H9 (cell line): ENCODE measurements around the gene OGFOD1. TPM values are rescaled to one million over a fixed set of nuclear protein-coding genes. Genes with fewer than 3 reads are reported as not detected.
A peak's percentile ranks its signal among the peaks of the same experiment; 100 is the strongest.

ENCODE experiments used
- DNase-seq: peaks from one replicate; pipeline ENCODE4 v3.0.0-alpha.2; 2017
- H2AFZ ChIP-seq: one replicate; pipeline ENCODE4 v1.6.1; 2013; ENCODE audit warnings: mild to moderate bottlenecking, low read length, control low read depth, moderate library complexity
- H2AK5ac ChIP-seq: 2 replicates; pipeline ENCODE4 v1.6.1; 2013; ENCODE audit warnings: low read length, control low read depth, mixed read lengths; ENCODE audit not compliant: insufficient read length
- H2BK120ac ChIP-seq: one replicate; pipeline ENCODE4 v1.6.1; 2013; ENCODE audit warnings: low read depth, mild to moderate bottlenecking, low read length, control low read depth, inconsistent platforms; ENCODE audit not compliant: poor library complexity, severe bottlenecking
- H2BK12ac ChIP-seq: 2 replicates; pipeline ENCODE4 v1.6.1; 2013; ENCODE audit warnings: low read length, control low read depth, mixed read lengths, low read depth; ENCODE audit not compliant: insufficient read length
- H2BK15ac ChIP-seq: 2 replicates; pipeline ENCODE4 v1.6.1; 2013; ENCODE audit warnings: low read depth, low read length, control low read depth
- H2BK20ac ChIP-seq: one replicate; pipeline ENCODE4 v1.6.1; 2013; ENCODE audit warnings: low read depth, mild to moderate bottlenecking, low read length, control low read depth, inconsistent platforms; ENCODE audit not compliant: poor library complexity, severe bottlenecking
- H2BK5ac ChIP-seq: 2 replicates; pipeline ENCODE4 v1.6.1; 2013; ENCODE audit warnings: low read length, control low read depth, mixed read lengths; ENCODE audit not compliant: insufficient read length
- H3K14ac ChIP-seq: 2 replicates; pipeline ENCODE4 v1.6.1; 2013; ENCODE audit warnings: low read length, control low read depth; ENCODE audit not compliant: insufficient read depth
- H3K18ac ChIP-seq: 2 replicates; pipeline ENCODE4 v1.6.1; 2013; ENCODE audit warnings: low read depth, mild to moderate bottlenecking, mixed read lengths, low read length, control low read depth; ENCODE audit not compliant: insufficient read length
- H3K23ac ChIP-seq: 2 replicates; pipeline ENCODE4 v1.6.1; 2013; ENCODE audit warnings: low read length, control low read depth, mixed read lengths, low read depth; ENCODE audit not compliant: insufficient read length
- H3K23me2 ChIP-seq: 2 replicates; pipeline ENCODE4 v1.6.1; 2013; ENCODE audit warnings: low read depth, mild to moderate bottlenecking, mixed read lengths, low read length, control low read depth; ENCODE audit not compliant: insufficient read length, poor library complexity, severe bottlenecking
- H3K27ac ChIP-seq: 2 replicates; pipeline ENCODE4 v1.5.1; 2013; ENCODE audit warnings: low read length, control low read depth, mixed read lengths, low read depth; ENCODE audit not compliant: insufficient read length
- H3K27me3 ChIP-seq: 2 replicates; pipeline ENCODE4 v1.6.1; 2013; ENCODE audit warnings: low read length, control low read depth, inconsistent platforms; ENCODE audit not compliant: insufficient read depth
- H3K4ac ChIP-seq: 2 replicates; pipeline ENCODE4 v1.6.1; 2013; ENCODE audit warnings: low read depth, mild to moderate bottlenecking, control low read depth, inconsistent platforms, low read length, moderate library complexity
- H3K4me1 ChIP-seq: 2 replicates; pipeline ENCODE4 v1.6.1; 2013; ENCODE audit warnings: low read length, control low read depth, inconsistent platforms; ENCODE audit not compliant: insufficient read depth
- H3K4me2 ChIP-seq: 2 replicates; pipeline ENCODE4 v1.6.1; 2013; ENCODE audit warnings: low read length, control low read depth, mixed read lengths; ENCODE audit not compliant: insufficient read length, insufficient read depth
- H3K56ac ChIP-seq: 2 replicates; pipeline ENCODE4 v1.6.1; 2013; ENCODE audit warnings: low read depth, mild to moderate bottlenecking, mixed read lengths, low read length, control low read depth; ENCODE audit not compliant: insufficient read length
- H3K79me1 ChIP-seq: 2 replicates; pipeline ENCODE4 v1.6.1; 2013; ENCODE audit warnings: low read depth, mild to moderate bottlenecking, moderate library complexity, low read length, control low read depth, inconsistent platforms; ENCODE audit not compliant: insufficient read depth, poor library complexity, severe bottlenecking
- H3K79me2 ChIP-seq: 2 replicates; pipeline ENCODE4 v1.6.1; 2013; ENCODE audit warnings: low read length, control low read depth, inconsistent platforms; ENCODE audit not compliant: insufficient read depth
- H3K9ac ChIP-seq: 2 replicates; pipeline ENCODE4 v1.6.1; 2013; ENCODE audit warnings: low read length, control low read depth, mixed read lengths; ENCODE audit not compliant: insufficient read length; ENCODE audit errors: extremely low read depth
- H3K9me3 ChIP-seq: one replicate; pipeline ENCODE4 v1.6.1; 2013; ENCODE audit warnings: low read depth, low read length, inconsistent platforms; ENCODE audit not compliant: control insufficient read depth
- H3T11ph ChIP-seq: one replicate; pipeline ENCODE4 v1.6.1; 2013; ENCODE audit warnings: mild to moderate bottlenecking, low read length, control low read depth, inconsistent platforms
- H4K20me1 ChIP-seq: one replicate; pipeline ENCODE4 v1.6.1; 2013; ENCODE audit not compliant: control insufficient read depth, insufficient read length, insufficient read depth
- H4K5ac ChIP-seq: 2 replicates; pipeline ENCODE4 v1.6.1; 2013; ENCODE audit warnings: low read depth, mild to moderate bottlenecking, mixed read lengths, low read length, control low read depth; ENCODE audit not compliant: insufficient read length
- H4K8ac ChIP-seq: replicated peaks from 2 replicates; pipeline ENCODE4 v1.6.1; 2013; ENCODE audit warnings: low read length, control low read depth, mixed read lengths, low read depth; ENCODE audit not compliant: insufficient read length
- H4K91ac ChIP-seq: 2 replicates; pipeline ENCODE4 v1.6.1; 2013; ENCODE audit warnings: low read depth, mild to moderate bottlenecking, moderate library complexity, mixed read lengths, low read length, control low read depth; ENCODE audit not compliant: insufficient read length
- H3K27ac Mint-ChIP-seq, 3 experiments: 2 replicates in 2 of 3; 3 replicates in 1 of 3; pipeline ENCODE4 v1.8.0; 2020 to 2021; ENCODE audit warnings: mixed read lengths in 3 of 3, mild to moderate bottlenecking in 1 of 3, moderate library complexity in 1 of 3
- H3K27me3 Mint-ChIP-seq: 2 replicates; pipeline ENCODE4 v1.8.0; 2021; ENCODE audit warnings: low read depth, mild to moderate bottlenecking, moderate library complexity, mixed read lengths
- H3K36me3 Mint-ChIP-seq, 3 experiments: 2 replicates in 2 of 3; 3 replicates in 1 of 3; pipeline ENCODE4 v1.8.0; 2020 to 2021; ENCODE audit warnings: low read depth in 3 of 3, mixed read lengths in 3 of 3; ENCODE audit not compliant: insufficient read depth in 1 of 3
- H3K4me1 Mint-ChIP-seq, 2 experiments: 2 replicates each; pipeline ENCODE4 v1.8.0; 2020; ENCODE audit warnings: mixed read lengths in 2 of 2
- H3K4me3 Mint-ChIP-seq, 2 experiments: 2 replicates in 1 of 2; 3 replicates in 1 of 2; pipeline ENCODE4 v1.8.0; 2020 to 2021; ENCODE audit warnings: mild to moderate bottlenecking in 2 of 2, mixed read lengths in 2 of 2, moderate library complexity in 1 of 2
- H3K9me3 Mint-ChIP-seq, 2 experiments: 2 replicates in 1 of 2; 3 replicates in 1 of 2; pipeline ENCODE4 v1.8.0; 2020; ENCODE audit warnings: mild to moderate bottlenecking in 2 of 2, mixed read lengths in 2 of 2, moderate library complexity in 1 of 2
- CTCF ChIP-seq: fragments of 200-600 bp; sonication (generic); conservative IDR thresholded peaks from 3 replicates; pipeline ENCODE4 v1.8.0; 2021; ENCODE audit warnings: antibody characterized with exemption, mild to moderate bottlenecking
- WGBS: extraction: QIAGEN DNeasy Blood & Tissue Kit; methylation state at CpG from one replicate; pipeline ENCODE4 v1.1.7; 2013; ENCODE audit warnings: missing lambda C conversion rate, low lambda C conversion rate, mixed read lengths; ENCODE audit not compliant: insufficient read length; ENCODE audit errors: extremely low coverage; 5-methylcytosine and 5-hydroxymethylcytosine counted together
- total RNA-seq: library from RNA; stranded (reverse); gene quantifications from 2 replicates; pipeline ENCODE4 v1.2.1, GENCODE V29; 2021

OGFOD1 gene
- total RNA-seq, 1 experiment from 2014 or later: 66.5 TPM

GRCh38 chr16:56518425-56518824 lies 67.1 kb downstream of the OGFOD1 start:
- H2BK5ac ChIP-seq: no peak overlapping the region
- no peaks in the 10 kb centered on the region for H3K79me1 ChIP-seq
- no peak overlapping the region for H3K4me2 ChIP-seq
- no peak for TF ChIP-seq CTCF
- H4K91ac ChIP-seq: no peak overlapping the region
- H3K14ac ChIP-seq: no peak overlapping the region
- H3K36me3 Mint-ChIP-seq: no peaks in the 10 kb centered on the region
- H2AFZ ChIP-seq: no peak overlapping the region
- H3K9me3 Mint-ChIP-seq: no peaks in the 10 kb centered on the region
- no peak overlapping the region for H2BK20ac ChIP-seq
- no peak overlapping the region for H3T11ph ChIP-seq
- no peak overlapping the region for H3K9ac ChIP-seq
- no peaks in the 10 kb centered on the region for H3K79me2 ChIP-seq
- no peak overlapping the region for H3K23ac ChIP-seq
- no peak overlapping the region for H4K5ac ChIP-seq
- H3K4me1 ChIP-seq: no peaks in the 10 kb centered on the region
- peaks cover 3% of the 10 kb centered on the region for H3K27me3 Mint-ChIP-seq
- H2AK5ac ChIP-seq: no peak overlapping the region
- no peak overlapping the region for H2BK120ac ChIP-seq
- H2BK12ac ChIP-seq: no peak overlapping the region
- H2BK15ac ChIP-seq: no peak overlapping the region
- peaks cover 7 to 16% of the 10 kb centered on the region in 2 experiments for H3K4me1 Mint-ChIP-seq
- no peak overlapping the region for H3K27ac ChIP-seq
- H3K18ac ChIP-seq: no peak overlapping the region
- H3K4me3 Mint-ChIP-seq: peak overlapping the region; percentile 79 to 85; a peak in 4 of 5 replicates
- no peak for DNase-seq
- H3K4ac ChIP-seq: no peak overlapping the region
- no peak overlapping the region for H3K56ac ChIP-seq
- H4K20me1 ChIP-seq: no peaks in the 10 kb centered on the region
- no CpG with 5 or more reads among the region's 7 CpGs for WGBS
- no peaks in the 10 kb centered on the region for H3K9me3 ChIP-seq
- no peak overlapping the region for H4K8ac ChIP-seq
- no peaks in the 10 kb centered on the region for H3K27me3 ChIP-seq
- H3K23me2 ChIP-seq: peaks cover 6% of the 10 kb centered on the region
- no peak overlapping the region for H3K27ac Mint-ChIP-seq
